Measurements from ENCODE around the gene DRICH1.
"Not testable (repeated sequence)": the region's sequence is repeated elsewhere in the genome, so short reads cannot be mapped to it uniquely, and the experiment has no call there.

The DRICH1 gene

GRCh38 chr22:23565915-23566704, 66.0 kb downstream of the DRICH1 start:
- DNase-seq = no peak

DNA sequence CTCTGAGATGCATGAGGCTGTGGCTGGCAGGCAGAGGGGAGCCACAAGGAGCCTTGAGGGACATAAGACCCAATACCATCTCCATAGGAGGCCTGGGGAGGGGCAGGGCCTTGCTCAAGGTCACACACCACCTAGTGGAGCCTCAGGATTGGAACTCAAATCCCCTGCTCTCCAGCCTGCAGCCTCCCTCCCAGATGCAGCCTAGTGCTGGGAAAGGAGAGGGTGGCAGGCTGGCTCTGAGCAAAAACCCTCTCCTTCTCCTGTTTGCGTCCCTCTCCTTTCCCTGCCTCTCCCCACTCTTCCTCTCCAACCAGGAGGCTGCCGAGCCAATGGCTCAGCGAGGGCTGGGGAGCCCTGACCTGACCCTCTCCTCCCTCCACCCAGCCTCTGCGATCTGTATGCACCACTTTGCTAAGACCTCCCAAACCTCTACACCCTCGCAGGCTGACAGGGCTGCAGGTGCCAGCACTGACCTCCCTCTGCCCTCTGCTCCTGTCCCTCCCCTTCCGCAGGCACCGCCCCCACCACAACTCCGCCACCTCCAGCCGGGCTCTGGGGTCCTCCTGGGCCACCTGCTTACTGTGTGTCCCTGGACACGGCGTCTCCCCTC, 66.7 kb downstream of the DRICH1 start:
- DNase-seq = peak; percentile 11

- no peak for DNase-seq
Observed at GRCh38 chr22:23564276-23564675, 67.8 kb downstream of the DRICH1 start.

DNA sequence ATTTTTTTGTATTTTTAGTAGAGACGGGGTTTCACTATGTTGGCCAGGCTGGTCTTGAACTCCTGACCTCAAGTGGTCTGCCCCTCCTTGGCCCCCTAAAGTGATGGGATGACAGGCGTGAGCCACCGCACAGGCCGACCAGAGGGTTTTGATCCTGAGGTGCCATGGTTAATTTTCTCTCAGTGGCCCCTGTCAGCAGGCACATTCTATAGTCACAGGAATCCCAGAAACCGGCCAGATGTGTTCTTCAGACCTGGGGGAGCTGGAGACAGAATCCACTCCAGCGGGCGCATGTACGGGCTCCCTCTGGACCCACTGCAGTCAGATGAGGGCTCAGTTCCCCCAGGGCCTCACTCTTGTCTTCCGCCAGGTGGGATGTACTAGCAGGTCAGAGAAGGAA, 69.0 kb downstream of the DRICH1 start:
- no peak for DNase-seq

- DNase-seq = no peak
Observed at GRCh38 chr22:23562186-23562585, 69.9 kb downstream of the DRICH1 start.

DNA sequence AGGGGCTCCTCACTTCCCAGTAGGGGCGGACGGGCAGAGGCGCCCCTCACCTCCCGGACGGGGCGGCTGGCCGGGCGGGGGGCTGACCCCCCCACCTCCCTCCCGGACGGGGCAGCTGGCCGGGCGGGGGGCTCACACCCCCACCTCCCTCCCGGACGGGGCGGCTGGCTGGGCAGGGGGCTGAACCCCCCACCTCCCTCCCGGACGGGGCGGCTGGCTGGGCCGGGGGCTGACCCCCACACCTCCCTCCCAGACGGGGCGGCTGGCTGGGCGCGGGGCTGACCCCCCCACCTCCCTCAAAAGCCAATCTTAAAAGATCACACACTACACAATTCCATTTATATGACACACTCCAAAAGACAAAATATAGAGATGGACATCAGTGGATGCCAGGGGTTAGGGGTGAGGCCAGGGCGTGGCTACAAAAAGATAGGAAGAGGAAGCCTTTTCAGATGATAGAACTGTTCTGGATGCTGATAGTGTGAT, 71.1 kb downstream of the DRICH1 start:
- not testable (repeated sequence) for DNase-seq

DNA sequence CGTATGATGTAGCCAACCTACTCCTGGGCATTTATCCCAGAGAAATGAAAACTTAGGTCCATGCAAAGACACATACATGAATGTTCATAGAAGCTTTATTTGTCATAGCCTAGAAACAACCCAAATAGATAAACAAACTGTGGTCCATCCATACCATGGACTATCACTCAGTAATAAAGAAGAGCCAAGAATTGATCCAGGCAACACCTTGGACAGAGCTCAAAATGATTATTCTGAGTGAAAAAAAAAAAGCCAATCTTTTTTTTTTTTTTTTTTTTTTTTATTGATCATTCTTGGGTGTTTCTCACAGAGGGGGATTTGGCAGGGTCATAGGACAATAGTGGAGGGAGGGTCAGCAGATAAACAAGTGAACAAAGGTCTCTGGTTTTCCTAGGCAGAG, 71.9 kb downstream of the DRICH1 start:
- DNase-seq = not testable (repeated sequence)
